LHCN-M2 (cell line): ENCODE data around the gene CYP2A7. TPM values are rescaled to one million over a fixed set of nuclear protein-coding genes. Genes with fewer than 3 reads are reported as not detected.
"Not testable (repeated sequence)": the region's sequence is repeated elsewhere in the genome, so short reads cannot be mapped to it uniquely, and the experiment has no call there.

Source experiments
- DNase-seq: peaks from one replicate; pipeline ENCODE4 v3.0.0-alpha.2; 2012; ENCODE audit warnings: low read depth
- total RNA-seq: library from RNA; depleted of rRNA; stranded (reverse); fragments of >200 nt; gene quantifications from 2 replicates; pipeline ENCODE4 v1.2.3, GENCODE V29; 2014; rRNA removed

The CYP2A7 gene
- total RNA-seq, 1 experiment from 2014 or later, result not detected

GRCh38 chr19:40842997-40843652 lies 38.9 kb downstream of the CYP2A7 start:
- DNase-seq, result not testable (repeated sequence)

- not testable (repeated sequence) for DNase-seq
These were observed 40.0 kb downstream of the CYP2A7 start for GRCh38 chr19:40842012-40842411.

GRCh38 chr19:40838477-40838876 lies 43.6 kb downstream of the CYP2A7 start:
- DNase-seq, result not testable (repeated sequence)

- no peak for DNase-seq
These were observed 45.1 kb downstream of the CYP2A7 start for GRCh38 chr19:40836754-40837429.

GRCh38 chr19:40833728-40834533 lies 48.1 kb downstream of the CYP2A7 start:
- DNase-seq, result not testable (repeated sequence)

GRCh38 chr19:40832431-40832790 lies 49.6 kb downstream of the CYP2A7 start:
- not testable (repeated sequence) for DNase-seq

- peak; percentile 98 for DNase-seq
These were observed 50.3 kb downstream of the CYP2A7 start for GRCh38 chr19:40831502-40832430.

GRCh38 chr19:40830741-40831140 lies 51.3 kb downstream of the CYP2A7 start:
- not testable (repeated sequence) for DNase-seq

GRCh38 chr19:40829205-40829604 lies 52.8 kb downstream of the CYP2A7 start:
- no peak for DNase-seq

- DNase-seq, result no peak
These were observed 54.4 kb downstream of the CYP2A7 start for GRCh38 chr19:40827386-40828247.

- DNase-seq, result not testable (repeated sequence)
These were observed 55.2 kb downstream of the CYP2A7 start for GRCh38 chr19:40826699-40827385.

- not testable (repeated sequence) for DNase-seq
These were observed 55.7 kb downstream of the CYP2A7 start for GRCh38 chr19:40826312-40826698.

GRCh38 chr19:40825460-40826095 lies 56.5 kb downstream of the CYP2A7 start:
- not testable (repeated sequence) for DNase-seq

Other genes starting within 250 kb of the CYP2A7 start
- 39.9 and 41.3 TPM in 2 replicates for gene NUMBL, start 191.6 kb downstream of the CYP2A7 start, total RNA-seq
- 37.2 and 54.7 TPM in 2 replicates for gene COQ8B, start 165.3 kb downstream of the CYP2A7 start, total RNA-seq
- gene ITPKC, start 165.1 kb downstream of the CYP2A7 start, total RNA-seq, result 9.2 and 11.1 TPM in 2 replicates
- gene ACTMAP, start 131.8 kb downstream of the CYP2A7 start, total RNA-seq, result 1.6 and 2.0 TPM in 2 replicates
- 97.5 and 115 TPM in 2 replicates for gene SNRPA, start 131.0 kb downstream of the CYP2A7 start, total RNA-seq
- not detected in 2 replicates for gene MIA, start 106.7 kb downstream of the CYP2A7 start, total RNA-seq
- 19.7 and 28.6 TPM in 2 replicates for gene RAB4B, start 104.0 kb downstream of the CYP2A7 start, total RNA-seq
- 99.8 and 101 TPM in 2 replicates for gene EGLN2, start 83.0 kb downstream of the CYP2A7 start, total RNA-seq
- not detected in 2 replicates for gene CYP2A6, start 31.8 kb downstream of the CYP2A7 start, total RNA-seq
- not detected in 2 replicates for gene CYP2B6, start 109.1 kb upstream of the CYP2A7 start, total RNA-seq
- gene CYP2A13, start 206.2 kb upstream of the CYP2A7 start, total RNA-seq, result not detected in 2 replicates
- gene CYP2F1, start 232.2 kb upstream of the CYP2A7 start, total RNA-seq, result not detected in 2 replicates